ENCODE results near the gene ARID5A. TPM values are rescaled to one million over a fixed set of nuclear protein-coding genes. Genes with fewer than 3 reads are reported as not detected.
A peak's percentile ranks its signal among the peaks of the same experiment; 100 is the strongest.

Gene ARID5A
- total and polyA plus RNA-seq, 9 of the 15 experiments (the other 6 are each of a cell fraction or from before 2014, with no cell fraction given) = 0.14 to 12.5 (median 3.0) TPM

GRCh38 chr2:96601382-96602292 lies 65.1 kb downstream of the ARID5A start:
- H3K4me2 ChIP-seq (ENCODE audit: insufficient read depth, low read length) = peak overlapping the region; percentile 5; the same call in 1 of the 2 replicates
- ChIA-PET CTCF (ENCODE audit: low intra/inter-chr PET ratio) (interaction anchor here (0.6 kb wide), 1 partner anchor 162 kb away, joined by 3 read pairs; no protein-coding TSS in a partner anchor), POLR2A (interaction anchor here (1.0 to 2.7 kb wide), 5 partner anchors 9 to 47 kb away, joined by 3 to 7 read pairs (median 4); partner anchors contain the start of gene KANSL3)
- H3K27ac ChIP-seq (ENCODE audit: extremely low read depth, low read depth, low read length) = peak overlapping the region; percentile 43; the same call in 2 of the 3 replicates
- 70% methylated on average over 8 of the region's 8 CpGs for WGBS (ENCODE audit: insufficient coverage, low coverage, missing lambda C conversion rate)
- H3K9me1 ChIP-seq (ENCODE audit: control insufficient read depth, insufficient read depth, low read length) = no peaks in the 10 kb centered on the region
- H3K79me2 ChIP-seq (ENCODE audit: control insufficient read depth, insufficient read depth, low read length) = no peaks in the 10 kb centered on the region; the same call in 2 of the 3 replicates
- H3K27me3 ChIP-seq (ENCODE audit: control insufficient read depth in 2 of 2, insufficient read depth in 2 of 2, low read length in 2 of 2) = no peaks in the 10 kb centered on the region
- peak overlapping the region in 1 of 2 experiments; percentile 63; a peak in 2 of 4 replicates for H3K9ac ChIP-seq (ENCODE audit: insufficient read depth in 1 of 2, low read depth in 2 of 2, low read length in 2 of 2)
- BruUV-seq (replicated peaks) = no TSS peak
- DNase-seq (ENCODE audit: extremely low read depth in 1 of 4, low spot score in 3 of 4) (peak in 3 of 4 experiments; percentile 23 to 55 (median 48)), ATAC-seq (peak; percentile 87), FAIRE-seq (peak; percentile 11)
- H4K20me1 ChIP-seq (replicated peaks; ENCODE audit: control insufficient read depth, insufficient read depth, low read length) = 0 out of 2 replicates have a peak, but pooled peaks cover 4% of the 10 kb centered on the region
- H3K4me1 ChIP-seq (replicated peaks in 1 of 2; ENCODE audit: control insufficient read depth in 2 of 2, insufficient read depth in 2 of 2, low read length in 2 of 2) = peaks cover 5 to 8% of the 10 kb centered on the region in 2 experiments; a peak in 4 of 5 replicates
- intact Hi-C loops (cut with micrococcal nuclease) (no loop called here), in situ Hi-C loops (cut with MboI) (no loop called here)
- no peaks in the 10 kb centered on the region for H3K9me3 ChIP-seq (replicated peaks; ENCODE audit: control insufficient read depth, insufficient read depth, low read depth, low read length)
- peaks cover 92% of the 10 kb centered on the region for H3K36me3 ChIP-seq (ENCODE audit: control insufficient read depth, insufficient read depth, low read length)
- no peak overlapping the region for H3K4me3 ChIP-seq
- H2AFZ ChIP-seq (ENCODE audit: low read depth, low read length) = no peak overlapping the region
- TF ChIP-seq RNF2 (IDR thresholded peaks at IDR 0.05) = peak; percentile 58; the same call in 1 of the 2 replicates
- TF ChIP-seq ZNF175 (CRISPR knock-in tag; IDR thresholded peaks at IDR 0.05; ENCODE audit: low read depth) = peak; percentile 54; the same call in 1 of the 2 replicates
- TF ChIP-seq ZNF232 (CRISPR knock-in tag; IDR thresholded peaks at IDR 0.05) = no peak
- TF ChIP-seq KAT7 (CRISPR knock-in tag; IDR thresholded peaks at IDR 0.05; ENCODE audit: borderline replicate concordance) = no peak
- no peak for TF ChIP-seq ESRRB (CRISPR knock-in tag; IDR thresholded peaks at IDR 0.05; ENCODE audit: borderline replicate concordance)
- TF ChIP-seq POLR2A (conservative IDR thresholded peaks at IDR 0.05) = no peak
- TF ChIP-seq TAF9B (IDR thresholded peaks at IDR 0.05; ENCODE audit: partially characterized antibody) = no peak
- TF ChIP-seq SETDB1 (IDR thresholded peaks at IDR 0.05; ENCODE audit: low read length) = no peak
- TF ChIP-seq GTF2E2 (tag; IDR thresholded peaks at IDR 0.05) = no peak
- TF ChIP-seq, protein P1, sequence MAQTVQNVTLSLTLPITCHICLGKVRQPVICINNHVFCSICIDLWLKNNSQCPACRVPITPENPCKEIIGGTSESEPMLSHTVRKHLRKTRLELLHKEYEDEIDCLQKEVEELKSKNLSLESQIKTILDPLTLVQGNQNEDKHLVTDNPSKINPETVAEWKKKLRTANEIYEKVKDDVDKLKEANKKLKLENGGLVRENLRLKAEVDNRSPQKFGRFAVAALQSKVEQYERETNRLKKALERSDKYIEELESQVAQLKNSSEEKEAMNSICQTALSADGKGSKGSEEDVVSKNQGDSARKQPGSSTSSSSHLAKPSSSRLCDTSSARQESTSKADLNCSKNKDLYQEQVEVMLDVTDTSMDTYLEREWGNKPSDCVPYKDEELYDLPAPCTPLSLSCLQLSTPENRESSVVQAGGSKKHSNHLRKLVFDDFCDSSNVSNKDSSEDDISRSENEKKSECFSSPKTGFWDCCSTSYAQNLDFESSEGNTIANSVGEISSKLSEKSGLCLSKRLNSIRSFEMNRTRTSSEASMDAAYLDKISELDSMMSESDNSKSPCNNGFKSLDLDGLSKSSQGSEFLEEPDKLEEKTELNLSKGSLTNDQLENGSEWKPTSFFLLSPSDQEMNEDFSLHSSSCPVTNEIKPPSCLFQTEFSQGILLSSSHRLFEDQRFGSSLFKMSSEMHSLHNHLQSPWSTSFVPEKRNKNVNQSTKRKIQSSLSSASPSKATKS (CRISPR knock-in tag; IDR thresholded peaks at IDR 0.05) = no peak
- peak; percentile 28; the same call in 1 of the 2 replicates for TF ChIP-seq JUND (IDR thresholded peaks at IDR 0.05; ENCODE audit: borderline replicate concordance, low read depth, low read length)
- TF ChIP-seq JUND (tag; IDR thresholded peaks at IDR 0.05; ENCODE audit: borderline replicate concordance, low read depth, low read length) = 0 out of 3 replicates have a peak, but pooled peaks have one; percentile 41
- TF ChIP-seq ZNF41 (CRISPR knock-in tag; conservative IDR thresholded peaks at IDR 0.05) = no peak
- TF ChIP-seq CREBBP (IDR thresholded peaks at IDR 0.05; ENCODE audit: low read depth, low read length) = no peak
- TF ChIP-seq MAZ (CRISPR knock-in tag; conservative IDR thresholded peaks at IDR 0.05 in 1 of 2, IDR thresholded peaks at IDR 0.05 in 1 of 2) = peak in 1 of 2 experiments; percentile 39; a peak in 2 of 4 replicates
- no peak for TF ChIP-seq NR2F6 (CRISPR knock-in tag; IDR thresholded peaks at IDR 0.05)
- TF ChIP-seq RCOR1 (IDR thresholded peaks at IDR 0.05; ENCODE audit: borderline replicate concordance in 1 of 2, low read depth in 2 of 2, low read length in 2 of 2) = 0 out of 4 replicates have a peak, but pooled peaks of 1 of the 2 experiments have one; percentile 8
- no peak for TF ChIP-seq NR2C1 (IDR thresholded peaks at IDR 0.05)
- TF ChIP-seq NR2C1 (tag; IDR thresholded peaks at IDR 0.05) = peak; percentile 38; the same call in 1 of the 2 replicates
- TF ChIP-seq ETV1 (tag; conservative IDR thresholded peaks at IDR 0.05; ENCODE audit: low read depth) = peak; percentile 73
- TF ChIP-seq ZNF699 (CRISPR knock-in tag; IDR thresholded peaks at IDR 0.05; ENCODE audit: insufficient replicate concordance) = no peak
